Retinal pigment epithelial cell (primary cell): Measurements from ENCODE around the gene DNAJC1.

Experiments used
- DNase-seq: peaks from one replicate; pipeline ENCODE4 v3.0.0-alpha.2; 2010; ENCODE audit warnings: low read depth
- H3K4me3 ChIP-seq: 2 replicates; pipeline ENCODE4 v1.5.1; 2011; ENCODE audit warnings: mild to moderate bottlenecking, low read length, control low read depth, moderate library complexity
- TF ChIP-seq, protein P1 (sequence below): conservative IDR thresholded peaks from 2 replicates; pipeline ENCODE4 v1.5.1; 2011; ENCODE audit warnings: low read depth, low read length, control low read depth, inconsistent platforms

Gene DNAJC1

GRCh38 chr10:21989453-21990154, 13.9 kb downstream of the DNAJC1 start:
- no peak for DNase-seq
- no peak overlapping the region for H3K4me3 ChIP-seq
- TF ChIP-seq, protein P1, sequence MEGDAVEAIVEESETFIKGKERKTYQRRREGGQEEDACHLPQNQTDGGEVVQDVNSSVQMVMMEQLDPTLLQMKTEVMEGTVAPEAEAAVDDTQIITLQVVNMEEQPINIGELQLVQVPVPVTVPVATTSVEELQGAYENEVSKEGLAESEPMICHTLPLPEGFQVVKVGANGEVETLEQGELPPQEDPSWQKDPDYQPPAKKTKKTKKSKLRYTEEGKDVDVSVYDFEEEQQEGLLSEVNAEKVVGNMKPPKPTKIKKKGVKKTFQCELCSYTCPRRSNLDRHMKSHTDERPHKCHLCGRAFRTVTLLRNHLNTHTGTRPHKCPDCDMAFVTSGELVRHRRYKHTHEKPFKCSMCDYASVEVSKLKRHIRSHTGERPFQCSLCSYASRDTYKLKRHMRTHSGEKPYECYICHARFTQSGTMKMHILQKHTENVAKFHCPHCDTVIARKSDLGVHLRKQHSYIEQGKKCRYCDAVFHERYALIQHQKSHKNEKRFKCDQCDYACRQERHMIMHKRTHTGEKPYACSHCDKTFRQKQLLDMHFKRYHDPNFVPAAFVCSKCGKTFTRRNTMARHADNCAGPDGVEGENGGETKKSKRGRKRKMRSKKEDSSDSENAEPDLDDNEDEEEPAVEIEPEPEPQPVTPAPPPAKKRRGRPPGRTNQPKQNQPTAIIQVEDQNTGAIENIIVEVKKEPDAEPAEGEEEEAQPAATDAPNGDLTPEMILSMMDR: peak; percentile 72

DNA sequence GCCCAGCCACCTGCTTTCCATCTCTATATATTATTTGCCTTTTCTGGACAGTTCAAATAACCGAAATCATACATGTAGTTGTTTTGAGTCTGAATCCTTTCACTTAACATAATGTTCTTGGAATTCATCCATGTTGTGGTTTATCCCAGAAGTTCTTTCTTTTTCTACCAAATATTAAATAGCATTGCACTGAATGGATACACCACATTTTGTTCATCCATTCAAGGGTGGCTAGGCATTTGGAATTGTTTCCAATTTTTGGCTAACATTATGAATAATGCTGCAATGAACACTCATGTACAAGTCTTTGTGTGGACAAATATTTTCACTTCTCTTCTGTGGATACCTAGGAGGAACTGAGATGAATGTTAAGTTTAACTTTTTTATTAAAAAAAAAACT, 18.0 kb downstream of the DNAJC1 start:
- TF ChIP-seq, protein P1: no peak
- no peak overlapping the region for H3K4me3 ChIP-seq
- no peak for DNase-seq

DNA sequence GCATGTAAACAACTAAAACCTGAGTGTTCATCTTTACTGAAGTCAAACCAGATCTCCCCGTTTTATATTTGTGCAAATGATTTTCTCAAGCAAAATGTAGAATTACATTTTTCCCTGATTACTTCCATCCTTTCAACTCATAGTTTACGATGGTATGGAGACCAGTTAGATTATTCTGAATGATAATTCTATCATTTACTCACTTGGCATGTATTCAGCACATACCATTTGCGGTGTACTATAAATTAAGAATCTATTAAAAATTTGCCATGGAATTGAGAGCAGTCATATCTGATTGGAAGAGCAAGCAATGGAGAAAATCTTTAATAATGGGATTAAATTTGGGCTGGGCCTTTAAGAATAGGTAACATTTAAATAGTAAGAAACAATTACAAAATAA, 22.4 kb downstream of the DNAJC1 start:
- no peak overlapping the region for H3K4me3 ChIP-seq
- no peak for DNase-seq
- TF ChIP-seq, protein P1: no peak

GRCh38 chr10:21980691-21981090, 22.8 kb downstream of the DNAJC1 start:
- DNase-seq: no peak
- H3K4me3 ChIP-seq: no peak overlapping the region
- TF ChIP-seq, protein P1: no peak

- no peak for DNase-seq
- no peak overlapping the region for H3K4me3 ChIP-seq
- TF ChIP-seq, protein P1: no peak
Observed at GRCh38 chr10:21978191-21978862, 25.2 kb downstream of the DNAJC1 start.

DNA sequence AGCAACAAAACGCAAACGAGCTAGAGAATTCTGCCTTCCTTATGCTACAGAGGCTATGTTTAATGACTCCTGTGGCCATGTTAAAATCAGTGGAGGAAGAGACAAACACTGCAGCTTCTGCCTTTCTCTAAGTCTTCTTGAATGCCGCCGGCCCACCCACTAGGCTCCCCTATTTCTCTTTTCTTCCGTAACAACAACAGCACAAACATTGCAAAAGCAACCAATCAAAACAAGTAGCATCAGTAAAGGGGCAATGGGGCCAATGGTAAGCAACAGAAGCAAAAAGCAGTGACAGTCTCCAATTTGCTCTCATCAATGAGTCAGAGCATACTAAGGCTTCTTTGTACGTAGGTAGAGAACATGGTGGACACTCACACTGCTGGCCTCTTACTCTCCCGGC, 26.8 kb downstream of the DNAJC1 start:
- TF ChIP-seq, protein P1: no peak
- no peak overlapping the region for H3K4me3 ChIP-seq
- no peak for DNase-seq

DNA sequence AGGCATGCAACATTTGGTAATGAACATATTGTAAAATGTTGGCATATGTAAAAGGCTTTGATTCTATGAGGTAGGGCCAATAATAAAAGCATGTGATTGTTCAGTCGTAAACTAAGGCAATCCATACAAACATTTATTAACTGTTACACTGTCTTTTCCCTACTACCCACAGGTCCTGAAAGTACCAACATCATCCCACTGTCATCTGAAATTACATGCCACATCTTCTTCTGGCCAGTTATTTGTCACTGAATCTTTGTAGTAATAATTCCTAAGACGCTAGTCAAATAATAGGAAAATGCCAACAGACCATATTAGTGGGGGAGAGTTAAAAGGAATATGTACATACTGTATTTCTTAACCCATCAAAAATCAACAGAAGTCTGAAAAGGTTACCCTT, 27.2 kb downstream of the DNAJC1 start:
- DNase-seq: no peak
- TF ChIP-seq, protein P1: no peak
- H3K4me3 ChIP-seq: no peak overlapping the region
